Frontal cortex (tissue), 1 donor: ENCODE data around the gene ZC3H6. TPM values are rescaled to one million over a fixed set of nuclear protein-coding genes. Genes with fewer than 3 reads are reported as not detected.

Source experiments
- small RNA-seq: library from RNA; depleted of rRNA; stranded (forward); fragments of <200 nt; gene quantifications from one replicate; pipeline ENCODE3, GENCODE V24; 2014
- total RNA-seq: library from RNA; depleted of rRNA; stranded (reverse); fragments of >200 nt; gene quantifications from one replicate; pipeline ENCODE4 v1.2.3, GENCODE V29; 2014

Gene ZC3H6
- total RNA-seq, 1 donor from 2014 or later: 19.6 TPM

Small RNAs within 50 kb of the gene (small RNA-seq; reads per million reads assigned to genes)
- not detected for gene AC115115.1

Other genes with a start within 250 kb of the ZC3H6 start
- 12.6 TPM for gene TMEM87B, start 220.3 kb upstream of the ZC3H6 start, total RNA-seq
- 0.41 TPM for gene FBLN7, start 137.2 kb upstream of the ZC3H6 start, total RNA-seq
- 19.6 TPM for gene ZC3H8, start 20.6 kb upstream of the ZC3H6 start, total RNA-seq
- 39.1 TPM for gene RGPD8, start 158.0 kb downstream of the ZC3H6 start, total RNA-seq
- gene TTL, start 206.6 kb downstream of the ZC3H6 start, total RNA-seq: 70.1 TPM